ENCODE results near the gene NUBP2.

DNA sequence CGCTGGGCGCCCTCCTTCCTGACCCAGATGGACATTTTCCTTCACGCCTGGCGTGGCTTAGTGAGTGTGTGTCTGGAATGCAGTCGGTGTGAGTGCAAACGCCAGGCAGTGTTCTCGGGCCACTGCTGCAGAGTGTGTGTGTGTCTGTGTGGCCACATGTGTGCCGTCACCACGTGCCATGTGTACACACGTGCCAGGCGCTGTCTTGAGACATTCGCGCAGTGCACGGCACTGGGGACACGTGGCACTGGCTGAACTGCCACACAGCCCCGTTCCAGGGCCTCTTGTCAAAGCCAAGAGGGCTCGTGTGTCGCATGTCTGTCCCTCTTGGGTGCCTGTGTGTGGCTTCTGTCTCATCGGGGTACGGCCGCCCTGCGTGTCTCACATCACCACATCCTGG lies 47.9 kb upstream of the NUBP2 start:
- TF ChIP-seq ZFP3 (CRISPR knock-in tag; IDR thresholded peaks at IDR 0.05): no peak
- TF ChIP-seq ZNF70 (CRISPR knock-in tag; IDR thresholded peaks at IDR 0.05): no peak
- TF ChIP-seq ARNTL (CRISPR knock-in tag; IDR thresholded peaks at IDR 0.05; ENCODE audit: borderline replicate concordance, low read depth): no peak
- no peak for TF ChIP-seq ZFP30 (CRISPR knock-in tag; IDR thresholded peaks at IDR 0.05)
- TF ChIP-seq, protein P1, sequence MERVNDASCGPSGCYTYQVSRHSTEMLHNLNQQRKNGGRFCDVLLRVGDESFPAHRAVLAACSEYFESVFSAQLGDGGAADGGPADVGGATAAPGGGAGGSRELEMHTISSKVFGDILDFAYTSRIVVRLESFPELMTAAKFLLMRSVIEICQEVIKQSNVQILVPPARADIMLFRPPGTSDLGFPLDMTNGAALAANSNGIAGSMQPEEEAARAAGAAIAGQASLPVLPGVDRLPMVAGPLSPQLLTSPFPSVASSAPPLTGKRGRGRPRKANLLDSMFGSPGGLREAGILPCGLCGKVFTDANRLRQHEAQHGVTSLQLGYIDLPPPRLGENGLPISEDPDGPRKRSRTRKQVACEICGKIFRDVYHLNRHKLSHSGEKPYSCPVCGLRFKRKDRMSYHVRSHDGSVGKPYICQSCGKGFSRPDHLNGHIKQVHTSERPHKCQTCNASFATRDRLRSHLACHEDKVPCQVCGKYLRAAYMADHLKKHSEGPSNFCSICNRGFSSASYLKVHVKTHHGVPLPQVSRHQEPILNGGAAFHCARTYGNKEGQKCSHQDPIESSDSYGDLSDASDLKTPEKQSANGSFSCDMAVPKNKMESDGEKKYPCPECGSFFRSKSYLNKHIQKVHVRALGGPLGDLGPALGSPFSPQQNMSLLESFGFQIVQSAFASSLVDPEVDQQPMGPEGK (CRISPR knock-in tag; IDR thresholded peaks at IDR 0.05; ENCODE audit: borderline replicate concordance): no peak
- no peak for TF ChIP-seq ISL1 (CRISPR knock-in tag; IDR thresholded peaks at IDR 0.05)
- no peak for TF ChIP-seq RARB (CRISPR knock-in tag; IDR thresholded peaks at IDR 0.05)
- TF ChIP-seq ESRRG (CRISPR knock-in tag; IDR thresholded peaks at IDR 0.05): no peak
- TF ChIP-seq, protein P2, sequence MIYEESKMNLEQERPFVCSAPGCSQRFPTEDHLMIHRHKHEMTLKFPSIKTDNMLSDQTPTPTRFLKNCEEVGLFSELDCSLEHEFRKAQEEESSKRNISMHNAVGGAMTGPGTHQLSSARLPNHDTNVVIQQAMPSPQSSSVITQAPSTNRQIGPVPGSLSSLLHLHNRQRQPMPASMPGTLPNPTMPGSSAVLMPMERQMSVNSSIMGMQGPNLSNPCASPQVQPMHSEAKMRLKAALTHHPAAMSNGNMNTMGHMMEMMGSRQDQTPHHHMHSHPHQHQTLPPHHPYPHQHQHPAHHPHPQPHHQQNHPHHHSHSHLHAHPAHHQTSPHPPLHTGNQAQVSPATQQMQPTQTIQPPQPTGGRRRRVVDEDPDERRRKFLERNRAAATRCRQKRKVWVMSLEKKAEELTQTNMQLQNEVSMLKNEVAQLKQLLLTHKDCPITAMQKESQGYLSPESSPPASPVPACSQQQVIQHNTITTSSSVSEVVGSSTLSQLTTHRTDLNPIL (CRISPR knock-in tag; IDR thresholded peaks at IDR 0.05; ENCODE audit: low read depth): no peak
- TF ChIP-seq ZC3H10 (CRISPR knock-in tag; IDR thresholded peaks at IDR 0.05): no peak
- TF ChIP-seq CSDC2 (CRISPR knock-in tag; IDR thresholded peaks at IDR 0.05): no peak
- TF ChIP-seq, protein P3, sequence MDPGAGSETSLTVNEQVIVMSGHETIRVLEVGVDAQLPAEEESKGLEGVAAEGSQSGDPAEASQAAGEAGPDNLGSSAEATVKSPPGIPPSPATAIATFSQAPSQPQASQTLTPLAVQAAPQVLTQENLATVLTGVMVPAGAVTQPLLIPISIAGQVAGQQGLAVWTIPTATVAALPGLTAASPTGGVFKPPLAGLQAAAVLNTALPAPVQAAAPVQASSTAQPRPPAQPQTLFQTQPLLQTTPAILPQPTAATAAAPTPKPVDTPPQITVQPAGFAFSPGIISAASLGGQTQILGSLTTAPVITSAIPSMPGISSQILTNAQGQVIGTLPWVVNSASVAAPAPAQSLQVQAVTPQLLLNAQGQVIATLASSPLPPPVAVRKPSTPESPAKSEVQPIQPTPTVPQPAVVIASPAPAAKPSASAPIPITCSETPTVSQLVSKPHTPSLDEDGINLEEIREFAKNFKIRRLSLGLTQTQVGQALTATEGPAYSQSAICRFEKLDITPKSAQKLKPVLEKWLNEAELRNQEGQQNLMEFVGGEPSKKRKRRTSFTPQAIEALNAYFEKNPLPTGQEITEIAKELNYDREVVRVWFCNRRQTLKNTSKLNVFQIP (CRISPR knock-in tag; IDR thresholded peaks at IDR 0.05; ENCODE audit: borderline replicate concordance, low read depth): no peak
